GM08714 (cell line): ENCODE data around the gene LCN15.
"Not testable (repeated sequence)": the region's sequence is repeated elsewhere in the genome, so short reads cannot be mapped to it uniquely, and the experiment has no call there.

Source experiments
- H3K4me3 ChIP-seq: fragments of 200-500 bp; sonication (Bioruptor generic); 2 replicates; pipeline ENCODE4 v1.5.1; 2014; ENCODE audit warnings: mild to moderate bottlenecking, low read length, inconsistent platforms
- ZNF274 ChIP-seq: IDR thresholded peaks from 2 replicates; pipeline ENCODE4 v1.6.1; 2012; ENCODE audit warnings: mild to moderate bottlenecking, low read depth, low read length

Gene LCN15

DNA sequence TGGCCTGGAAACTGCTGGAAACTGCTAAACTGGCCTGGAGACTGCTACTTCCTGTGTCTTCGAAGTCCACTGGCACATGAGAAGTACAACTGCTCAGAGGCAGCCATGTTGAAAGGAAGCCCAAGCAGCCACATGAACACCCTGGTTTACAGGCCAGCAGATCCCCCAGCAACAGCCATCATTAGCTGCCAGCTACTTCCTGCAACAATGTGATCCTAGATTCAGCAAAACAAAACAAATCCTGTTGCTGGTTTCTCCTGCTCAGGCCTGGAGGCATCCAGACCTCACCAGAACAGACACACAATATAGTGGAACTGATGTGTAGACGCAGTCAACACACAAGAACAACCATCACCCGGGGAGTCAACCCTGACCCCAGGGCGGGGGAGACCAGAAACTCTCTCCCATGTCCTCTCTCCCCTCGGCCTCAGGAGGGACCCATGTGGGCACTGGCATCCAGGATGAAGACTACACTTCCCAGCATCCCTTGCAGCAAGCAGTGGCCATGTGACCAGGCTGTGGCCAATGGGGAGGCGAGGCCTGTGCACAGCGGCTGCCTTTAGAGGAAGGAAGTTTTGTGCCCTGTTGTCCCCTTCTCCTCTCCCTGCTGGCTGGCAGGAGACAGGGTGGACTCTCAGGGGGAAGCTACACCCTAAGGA is 9.2 kb upstream of the LCN15 start:
- no peak for TF ChIP-seq ZNF274
- no peak overlapping the region for H3K4me3 ChIP-seq

- no peak for TF ChIP-seq ZNF274
- no peak overlapping the region for H3K4me3 ChIP-seq
These were observed 7.6 kb upstream of the LCN15 start for GRCh38 chr9:136771907-136772415.

GRCh38 chr9:136769710-136770191 is 5.4 kb upstream of the LCN15 start:
- no peak for TF ChIP-seq ZNF274
- H3K4me3 ChIP-seq: no peak overlapping the region

GRCh38 chr9:136766410-136767120 is 2.2 kb upstream of the LCN15 start:
- H3K4me3 ChIP-seq: not testable (repeated sequence)

DNA sequence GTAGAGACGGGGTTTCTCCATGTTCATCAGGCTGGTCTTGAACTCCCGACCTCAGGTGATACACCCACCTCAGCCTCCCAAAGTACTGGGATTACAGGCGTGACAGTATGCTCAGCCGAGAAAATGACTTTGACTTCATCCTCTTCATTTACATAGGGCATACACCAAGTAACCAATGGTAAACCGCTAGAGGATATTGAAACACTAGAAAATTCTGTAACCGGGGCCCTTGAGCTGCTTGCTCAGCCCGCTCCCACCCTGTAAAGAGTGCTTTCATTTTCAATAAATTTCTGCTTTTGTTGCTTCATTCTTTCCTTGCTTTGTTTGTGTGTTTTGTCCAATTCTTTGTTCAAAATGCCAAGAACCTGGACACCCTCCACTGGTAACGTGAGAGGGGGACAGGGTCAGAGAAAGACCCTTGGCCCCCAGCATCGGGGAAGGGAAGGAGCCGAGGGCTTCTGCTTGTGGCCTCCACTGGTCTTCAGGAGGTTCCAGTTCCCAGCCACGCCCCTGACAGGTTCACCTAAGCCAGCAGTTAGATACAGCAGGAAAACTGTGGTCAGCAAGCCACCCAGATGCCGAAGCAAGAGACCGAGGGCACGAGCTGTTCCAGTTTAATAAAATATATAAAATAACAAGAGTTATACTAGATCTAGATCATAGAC is 1.6 kb upstream of the LCN15 start:
- peak overlapping the region; percentile 1; the same call in 1 of the 2 replicates for H3K4me3 ChIP-seq

- H3K4me3 ChIP-seq: no peak overlapping the region
- no peak for TF ChIP-seq ZNF274
These were observed 723 bp upstream of the LCN15 start for GRCh38 chr9:136765041-136765440.

DNA sequence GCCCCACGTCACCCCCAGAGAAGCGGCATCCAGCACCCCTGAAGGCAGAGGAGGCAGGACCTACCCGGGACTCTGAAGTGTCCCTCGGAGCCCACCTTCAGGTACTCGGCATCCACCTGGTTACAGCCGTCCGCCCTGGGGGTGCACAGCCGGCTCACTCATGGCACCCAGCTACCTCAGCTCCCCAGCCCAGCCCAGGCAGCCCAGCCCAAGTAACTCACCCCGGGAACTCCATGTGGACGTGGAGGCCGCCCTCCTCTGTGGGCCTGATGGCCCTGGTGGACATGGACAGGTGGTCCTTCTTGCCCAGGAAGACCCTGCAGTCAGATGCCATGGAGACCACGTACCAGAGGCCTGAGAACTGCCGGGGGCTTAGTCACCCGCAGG is 676 bp downstream of the LCN15 start:
- H3K4me3 ChIP-seq: no peak overlapping the region
- TF ChIP-seq ZNF274: no peak

DNA sequence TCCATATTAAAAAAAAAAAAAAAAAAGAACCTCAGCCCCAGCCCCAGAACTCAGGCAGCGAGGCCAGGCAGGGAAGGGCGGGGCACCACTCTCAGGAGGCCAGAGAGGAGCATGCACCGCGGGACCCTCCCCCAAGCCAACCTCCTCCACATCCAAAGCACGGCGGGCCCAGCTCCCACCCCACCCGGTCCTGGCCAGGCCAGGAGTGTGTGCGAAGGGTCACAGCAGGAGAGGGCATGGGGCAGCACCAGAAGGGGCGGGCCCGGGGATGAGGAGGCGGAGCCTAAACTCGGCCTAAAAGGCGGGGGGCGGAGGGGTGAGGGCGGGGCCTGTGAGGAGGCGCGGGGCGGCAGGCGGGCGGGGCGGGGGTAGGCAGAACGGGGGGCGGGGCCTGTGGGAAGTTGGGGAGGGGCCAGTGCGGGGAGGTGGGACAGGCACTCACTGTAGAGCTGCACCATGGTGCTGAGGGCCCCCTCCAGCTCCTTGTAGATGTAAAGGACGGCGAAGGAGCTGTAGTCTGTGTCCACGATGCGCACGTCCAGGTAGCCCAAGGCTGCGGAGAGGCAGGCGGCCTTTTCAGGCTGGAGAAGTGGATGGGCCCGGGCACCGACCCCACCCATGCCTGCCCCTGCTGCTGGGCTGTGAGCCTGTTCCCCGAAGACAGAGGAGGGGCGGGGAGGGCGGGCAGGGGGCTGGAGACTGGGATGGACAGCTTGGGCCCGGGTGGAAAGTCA is 1.2 kb downstream of the LCN15 start:
- no peak for TF ChIP-seq ZNF274
- no peak overlapping the region for H3K4me3 ChIP-seq

DNA sequence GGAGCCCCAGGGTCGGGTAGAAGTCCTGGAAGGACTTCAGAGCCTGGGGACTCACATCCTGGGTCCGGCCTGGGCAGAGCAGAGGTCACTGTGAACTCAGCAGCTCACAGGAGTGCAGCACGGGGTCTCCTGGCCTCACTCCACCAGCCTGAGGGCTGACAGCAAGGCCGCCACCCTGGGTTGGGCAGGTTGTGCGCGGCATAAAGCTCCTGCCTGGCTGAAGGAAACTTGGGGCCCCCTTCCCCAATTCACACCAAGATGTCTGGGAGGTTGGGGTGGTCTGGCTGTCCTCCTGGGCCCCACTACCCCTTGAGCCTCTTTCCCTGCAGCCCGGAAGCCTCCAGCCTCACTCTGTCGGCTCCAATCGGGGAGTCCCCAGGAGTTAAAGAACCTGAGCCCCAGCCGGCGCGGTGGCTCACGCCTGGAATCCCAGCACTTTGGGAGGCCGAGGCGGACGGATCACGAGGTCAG is 2.1 kb downstream of the LCN15 start:
- TF ChIP-seq ZNF274: no peak
- no peak overlapping the region for H3K4me3 ChIP-seq

- no peak overlapping the region for H3K4me3 ChIP-seq
- no peak for TF ChIP-seq ZNF274
These were observed 2.8 kb downstream of the LCN15 start for GRCh38 chr9:136761545-136761981.

- not testable (repeated sequence) for H3K4me3 ChIP-seq
These were observed 3.3 kb downstream of the LCN15 start for GRCh38 chr9:136760834-136761544.

- no peak for TF ChIP-seq ZNF274
- H3K4me3 ChIP-seq: no peak overlapping the region
These were observed 3.9 kb downstream of the LCN15 start for GRCh38 chr9:136760424-136760823.

DNA sequence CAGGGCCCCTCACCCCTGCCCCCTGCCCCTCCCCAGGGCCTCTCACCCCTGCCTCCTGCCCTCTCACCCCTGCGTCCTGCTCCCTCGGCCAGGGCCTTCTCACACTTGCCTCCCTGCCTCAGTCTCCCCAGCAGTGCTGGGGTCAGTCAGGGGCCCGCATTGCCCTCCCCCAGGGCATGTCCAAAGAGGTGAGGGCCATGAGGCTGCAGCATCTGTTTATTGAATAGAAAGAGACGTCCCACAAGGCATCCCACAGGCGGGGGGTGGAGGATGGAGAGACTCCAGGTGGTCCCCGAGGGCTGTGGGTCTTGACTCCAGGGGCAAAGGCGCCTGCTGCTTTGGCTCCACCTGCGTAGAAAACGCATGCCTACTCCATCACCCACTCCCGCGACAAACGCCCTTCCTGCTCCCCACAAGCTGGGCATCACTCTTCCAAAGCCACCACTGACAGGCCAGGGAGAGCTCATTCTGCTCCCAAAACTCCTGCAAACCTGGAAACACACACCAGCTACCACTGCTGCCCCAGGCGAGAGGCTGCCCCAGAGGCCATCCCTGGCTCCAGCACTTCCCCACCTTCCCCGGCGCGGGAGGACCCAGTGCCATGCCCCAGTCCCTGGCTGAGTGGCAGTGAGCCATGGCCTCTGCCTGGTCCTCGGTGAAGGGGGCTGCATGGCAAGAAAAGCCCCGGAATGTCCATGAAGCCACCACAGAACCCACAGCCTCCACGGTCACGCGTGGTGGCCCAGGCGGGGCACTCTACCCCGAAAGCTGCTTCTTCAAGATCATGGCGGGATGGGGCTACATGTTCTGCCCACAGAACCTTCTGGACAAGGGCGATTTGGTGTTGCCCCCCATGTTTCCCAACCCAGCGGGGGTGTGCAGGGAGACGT is 4.6 kb downstream of the LCN15 start:
- H3K4me3 ChIP-seq: no peak overlapping the region
- no peak for TF ChIP-seq ZNF274
